Activated T-cell treated with anti-CD3 and anti-CD28 coated beads, Interleukin-2, amount 50 U/mL, for 72 hours (primary cell): Measurements from ENCODE around the gene SCN9A. TPM values are rescaled to one million over a fixed set of nuclear protein-coding genes. Genes with fewer than 3 reads are reported as not detected.
A peak's percentile ranks its signal among the peaks of the same experiment; 100 is the strongest.

ENCODE experiments used
- ATAC-seq, 2 donors: fragments of 150-1000 bp; cut with Tn5 transposase; replicated peaks in 1 of 2; 2 replicates each; pipeline ENCODE4 v1.10.0; 2021; ENCODE audit warnings: moderate library complexity in 2 of 2, mild to moderate bottlenecking in 1 of 2
- DNase-seq, 2 donors: peaks; one replicate each; pipeline ENCODE4 v3.0.0; 2021 to 2022; ENCODE audit warnings: mixed read lengths in 1 of 2
- H3K27ac Mint-ChIP-seq: one replicate; pipeline ENCODE4 v1.8.0; 2022; ENCODE audit warnings: mild to moderate bottlenecking, moderate library complexity, mixed read lengths
- H3K27me3 Mint-ChIP-seq: one replicate; pipeline ENCODE4 v1.8.0; 2022; ENCODE audit warnings: low read depth, mixed read lengths
- H3K36me3 Mint-ChIP-seq, 2 donors: one replicate each; pipeline ENCODE4 v1.8.0; 2022; ENCODE audit warnings: mixed read lengths in 2 of 2, mild to moderate bottlenecking in 1 of 2; ENCODE audit not compliant: insufficient read depth in 2 of 2
- H3K4me1 Mint-ChIP-seq: one replicate; pipeline ENCODE4 v1.8.0; 2022; ENCODE audit warnings: low read depth, mixed read lengths
- H3K4me3 Mint-ChIP-seq, 2 donors: one replicate each; pipeline ENCODE4 v1.8.0; 2022; ENCODE audit warnings: mild to moderate bottlenecking in 2 of 2, mixed read lengths in 2 of 2, moderate library complexity in 2 of 2
- H3K9me3 Mint-ChIP-seq, 2 donors: one replicate each; pipeline ENCODE4 v1.8.0; 2022; ENCODE audit warnings: mixed read lengths in 2 of 2
- total RNA-seq, 2 donors: library from RNA; stranded (reverse); gene quantifications; one replicate each; pipeline ENCODE4 v1.2.3, GENCODE V29; 2022

SCN9A gene
- total RNA-seq, 2 donors from 2014 or later = 0.12 to 0.38 TPM

- no peaks in the 10 kb centered on the region for H3K4me1 Mint-ChIP-seq
- H3K9me3 Mint-ChIP-seq = no peaks in the 10 kb centered on the region
- no peak overlapping the region for H3K4me3 Mint-ChIP-seq
- ATAC-seq (no peak), DNase-seq (no peak)
- H3K27ac Mint-ChIP-seq = no peak overlapping the region
- H3K36me3 Mint-ChIP-seq = no peaks in the 10 kb centered on the region
- H3K27me3 Mint-ChIP-seq = no peaks in the 10 kb centered on the region
Measured at GRCh38 chr2:166394245-166394644, 18.5 kb upstream of the SCN9A start.

GRCh38 chr2:166393008-166393407, 17.3 kb upstream of the SCN9A start:
- no peak overlapping the region for H3K27ac Mint-ChIP-seq
- H3K36me3 Mint-ChIP-seq = no peaks in the 10 kb centered on the region
- DNase-seq (no peak), ATAC-seq (no peak)
- H3K9me3 Mint-ChIP-seq = no peaks in the 10 kb centered on the region
- H3K27me3 Mint-ChIP-seq = no peaks in the 10 kb centered on the region
- no peaks in the 10 kb centered on the region for H3K4me1 Mint-ChIP-seq
- no peak overlapping the region for H3K4me3 Mint-ChIP-seq

- H3K27me3 Mint-ChIP-seq = no peaks in the 10 kb centered on the region
- H3K9me3 Mint-ChIP-seq = no peaks in the 10 kb centered on the region
- ATAC-seq = no peak
- no peak overlapping the region for H3K4me3 Mint-ChIP-seq
- H3K36me3 Mint-ChIP-seq = no peaks in the 10 kb centered on the region
- DNase-seq = no peak
- H3K4me1 Mint-ChIP-seq = no peaks in the 10 kb centered on the region
- no peak overlapping the region for H3K27ac Mint-ChIP-seq
Measured at GRCh38 chr2:166388481-166389070, 12.8 kb upstream of the SCN9A start.

GRCh38 chr2:166385313-166385712, 9.6 kb upstream of the SCN9A start:
- DNase-seq (no peak), ATAC-seq (no peak)
- H3K27ac Mint-ChIP-seq = no peak overlapping the region
- no peaks in the 10 kb centered on the region for H3K36me3 Mint-ChIP-seq
- no peaks in the 10 kb centered on the region for H3K4me1 Mint-ChIP-seq
- no peak overlapping the region for H3K4me3 Mint-ChIP-seq
- no peaks in the 10 kb centered on the region for H3K9me3 Mint-ChIP-seq
- no peaks in the 10 kb centered on the region for H3K27me3 Mint-ChIP-seq

GRCh38 chr2:166384774-166385173, 9.0 kb upstream of the SCN9A start:
- H3K27me3 Mint-ChIP-seq = no peaks in the 10 kb centered on the region
- no peaks in the 10 kb centered on the region for H3K36me3 Mint-ChIP-seq
- no peak overlapping the region for H3K4me3 Mint-ChIP-seq
- H3K27ac Mint-ChIP-seq = no peak overlapping the region
- no peak for ATAC-seq
- H3K4me1 Mint-ChIP-seq = no peaks in the 10 kb centered on the region
- no peaks in the 10 kb centered on the region for H3K9me3 Mint-ChIP-seq
- no peak for DNase-seq

GRCh38 chr2:166382448-166382847, 6.7 kb upstream of the SCN9A start:
- Mint-ChIP-seq H3K27me3 (peaks cover 14% of the 10 kb centered on the region), H3K27ac (no peak overlapping the region), H3K4me1 (no peaks in the 10 kb centered on the region), H3K9me3 (no peaks in the 10 kb centered on the region), H3K36me3 (no peaks in the 10 kb centered on the region), H3K4me3 (no peak overlapping the region)
- ATAC-seq (no peak), DNase-seq (no peak)

- DNase-seq (no peak), ATAC-seq (no peak)
- H3K27ac Mint-ChIP-seq = no peak overlapping the region
- H3K4me1 Mint-ChIP-seq = peaks cover 7% of the 10 kb centered on the region
- no peaks in the 10 kb centered on the region for H3K36me3 Mint-ChIP-seq
- no peaks in the 10 kb centered on the region for H3K9me3 Mint-ChIP-seq
- H3K27me3 Mint-ChIP-seq = peaks cover 30% of the 10 kb centered on the region
- no peak overlapping the region for H3K4me3 Mint-ChIP-seq
Measured at GRCh38 chr2:166380615-166381014, 4.9 kb upstream of the SCN9A start.

GRCh38 chr2:166376873-166377272, 1.1 kb upstream of the SCN9A start:
- Mint-ChIP-seq H3K9me3 (no peaks in the 10 kb centered on the region), H3K4me1 (peaks cover 18% of the 10 kb centered on the region), H3K27me3 (peaks cover 48% of the 10 kb centered on the region), H3K27ac (no peak overlapping the region), H3K4me3 (no peak overlapping the region), H3K36me3 (no peaks in the 10 kb centered on the region)
- DNase-seq (no peak), ATAC-seq (no peak)

GRCh38 chr2:166376488-166376828, 714 bp upstream of the SCN9A start:
- no peaks in the 10 kb centered on the region for H3K36me3 Mint-ChIP-seq
- no peak overlapping the region for H3K27ac Mint-ChIP-seq
- H3K4me1 Mint-ChIP-seq = peaks cover 18% of the 10 kb centered on the region
- no peak for DNase-seq
- ATAC-seq = peak in 1 of 2 donors; percentile 7
- H3K27me3 Mint-ChIP-seq = peaks cover 48% of the 10 kb centered on the region
- no peaks in the 10 kb centered on the region for H3K9me3 Mint-ChIP-seq
- peak overlapping the region; percentile 83 to 84 for H3K4me3 Mint-ChIP-seq

- peak; percentile 11 to 58 for ATAC-seq
- H3K27me3 Mint-ChIP-seq = peaks cover 48% of the 10 kb centered on the region
- no peaks in the 10 kb centered on the region for H3K9me3 Mint-ChIP-seq
- H3K36me3 Mint-ChIP-seq = no peaks in the 10 kb centered on the region
- peak overlapping the region; percentile 83 to 84 for H3K4me3 Mint-ChIP-seq
- H3K27ac Mint-ChIP-seq = no peak overlapping the region
- peaks cover 18% of the 10 kb centered on the region for H3K4me1 Mint-ChIP-seq
- DNase-seq = no peak
Measured at GRCh38 chr2:166375195-166375735, 479 bp downstream of the SCN9A start.

GRCh38 chr2:166373951-166374350, 1.8 kb downstream of the SCN9A start:
- Mint-ChIP-seq H3K4me3 (no peak overlapping the region), H3K27ac (no peak overlapping the region), H3K4me1 (peaks cover 18% of the 10 kb centered on the region), H3K9me3 (no peaks in the 10 kb centered on the region), H3K27me3 (peaks cover 46% of the 10 kb centered on the region), H3K36me3 (no peaks in the 10 kb centered on the region)
- ATAC-seq (peak in 1 of 2 donors; percentile 72), DNase-seq (peak; percentile 21 to 60)

- H3K4me1 Mint-ChIP-seq = peaks cover 18% of the 10 kb centered on the region
- ATAC-seq = no peak
- H3K27me3 Mint-ChIP-seq = peaks cover 44% of the 10 kb centered on the region
- no peak overlapping the region for H3K27ac Mint-ChIP-seq
- H3K9me3 Mint-ChIP-seq = no peaks in the 10 kb centered on the region
- H3K36me3 Mint-ChIP-seq = no peaks in the 10 kb centered on the region
- no peak overlapping the region for H3K4me3 Mint-ChIP-seq
- DNase-seq = no peak
Measured at GRCh38 chr2:166373539-166373938, 2.2 kb downstream of the SCN9A start.

- Mint-ChIP-seq H3K27ac (no peak overlapping the region), H3K9me3 (no peaks in the 10 kb centered on the region), H3K4me1 (peaks cover 18% of the 10 kb centered on the region), H3K27me3 (peaks cover 41% of the 10 kb centered on the region), H3K4me3 (no peak overlapping the region), H3K36me3 (no peaks in the 10 kb centered on the region)
- ATAC-seq (no peak), DNase-seq (no peak)
Measured at GRCh38 chr2:166373105-166373504, 2.6 kb downstream of the SCN9A start.

GRCh38 chr2:166372046-166372445, 3.7 kb downstream of the SCN9A start:
- no peak overlapping the region for H3K27ac Mint-ChIP-seq
- H3K36me3 Mint-ChIP-seq = no peaks in the 10 kb centered on the region
- H3K4me1 Mint-ChIP-seq = peaks cover 18% of the 10 kb centered on the region
- no peaks in the 10 kb centered on the region for H3K9me3 Mint-ChIP-seq
- no peak for DNase-seq
- no peak for ATAC-seq
- no peak overlapping the region for H3K4me3 Mint-ChIP-seq
- H3K27me3 Mint-ChIP-seq = peaks cover 30% of the 10 kb centered on the region
